OCI-LY7 (cell line): Measurements from ENCODE around the gene COL13A1. TPM values are rescaled to one million over a fixed set of nuclear protein-coding genes. Genes with fewer than 3 reads are reported as not detected.

Source experiments
- BruUV-seq: library from RNA; stranded (reverse); fragments of 400-500 nt; replicated peaks from 2 replicates; lab custom pipeline; 2021; lab: Mats Ljungman, UMichigan
- CTCF ChIA-PET: fragments of 300-600 bp; sonication (Branson Sonifier 250); formaldehyde crosslinking; loops from one replicate; lab custom pipeline; 2022; ENCODE audit warnings: antibody characterized with exemption; ENCODE audit not compliant: unreplicated experiment; lab: Charles Lee
- POLR2A ChIA-PET: fragments of 300-600 bp; sonication (Branson Sonifier 250); formaldehyde crosslinking; loops from one replicate; lab custom pipeline; 2022; ENCODE audit warnings: antibody characterized with exemption; lab: Charles Lee
- DNase-seq: peaks from one replicate; pipeline ENCODE4 v3.0.0-alpha.2; 2015; ENCODE audit warnings: low spot score
- H2AFZ ChIP-seq: fragments of 200-600 bp; sonication (generic), shearing (Covaris generic); 2 replicates; pipeline ENCODE4 v1.6.1; 2014; ENCODE audit warnings: mild to moderate bottlenecking, antibody characterized with exemption, low read length, moderate library complexity
- H3K27ac ChIP-seq: fragments of 200-600 bp; sonication (generic); 2 replicates; pipeline ENCODE4 v1.5.1; 2014; ENCODE audit warnings: mixed run types, low read depth, mild to moderate bottlenecking, moderate library complexity, low read length, inconsistent platforms; ENCODE audit not compliant: poor library complexity, severe bottlenecking
- H3K36me3 ChIP-seq: fragments of 200-600 bp; sonication (generic); 2 replicates; pipeline ENCODE4 v1.6.1; 2014; ENCODE audit warnings: mild to moderate bottlenecking, antibody characterized with exemption, low read length, moderate library complexity, mixed read lengths; ENCODE audit not compliant: insufficient read depth
- H3K4me1 ChIP-seq: fragments of 200-600 bp; sonication (generic); 2 replicates; pipeline ENCODE4 v1.5.1; 2014; ENCODE audit warnings: mild to moderate bottlenecking, low read length; ENCODE audit not compliant: insufficient read depth, poor library complexity, severe bottlenecking
- H3K4me2 ChIP-seq: fragments of 200-600 bp; sonication (generic); 2 replicates; pipeline ENCODE4 v1.6.1; 2014; ENCODE audit warnings: mild to moderate bottlenecking, low read length
- H3K4me3 ChIP-seq: fragments of 200-600 bp; sonication (generic); 2 replicates; pipeline ENCODE4 v1.5.1; 2014; ENCODE audit warnings: mild to moderate bottlenecking, low read depth, low read length; ENCODE audit not compliant: poor library complexity, severe bottlenecking
- H3K79me2 ChIP-seq: fragments of 200-600 bp; sonication (generic); 2 replicates; pipeline ENCODE4 v1.6.1; 2016; ENCODE audit warnings: low read depth, mild to moderate bottlenecking, low read length, moderate library complexity, mixed read lengths; ENCODE audit not compliant: insufficient read depth
- H3K9me2 ChIP-seq: fragments of 200-600 bp; sonication (generic); 2 replicates; pipeline ENCODE4 v1.6.1; 2016; ENCODE audit warnings: mild to moderate bottlenecking, low read length, mixed read lengths; ENCODE audit not compliant: insufficient read depth
- H3K9me3 ChIP-seq: fragments of 200-600 bp; sonication (generic); 2 replicates; pipeline ENCODE4 v1.6.1; 2014; ENCODE audit warnings: mild to moderate bottlenecking, mixed run types, low read length, mixed read lengths
- H4K20me1 ChIP-seq: fragments of 200-600 bp; sonication (generic); 2 replicates; pipeline ENCODE4 v1.6.1; 2014; ENCODE audit warnings: mild to moderate bottlenecking, antibody characterized with exemption, low read length, moderate library complexity, mixed read lengths; ENCODE audit not compliant: insufficient read depth
- EZH2phosphoT487 ChIP-seq: fragments of 200-600 bp; sonication (generic); IDR thresholded peaks from 2 replicates; pipeline ENCODE4 v1.6.1; 2018; ENCODE audit warnings: low read depth, borderline replicate concordance, mild to moderate bottlenecking, mixed run types, antibody characterized with exemption, low read length, moderate library complexity, mixed read lengths
- intact Hi-C: fragments of 100-400 bp; cut with micrococcal nuclease; formaldehyde crosslinking; loops from one replicate; pipeline ENCODE4 v1.10.0; 2022; ENCODE audit not compliant: unreplicated experiment
- total RNA-seq, 2 experiments: library from RNA; depleted of rRNA in 1 of 2; stranded (reverse); fragments of >200 nt in 1 of 2; shearing (Covaris generic) in 1 of 2; gene quantifications; 2 replicates each; pipeline ENCODE4 v1.2.3, GENCODE V29; 2014 to 2022
- TF ChIP-seq, protein P1 (sequence below): fragments of 200-600 bp; sonication (generic); conservative IDR thresholded peaks from 2 replicates; pipeline ENCODE4 v1.5.1; 2014; ENCODE audit warnings: mild to moderate bottlenecking, antibody characterized with exemption, low read length, moderate library complexity, mixed read lengths

Gene COL13A1
- total RNA-seq, 2 experiments from 2014 or later: 0.06 TPM; not detected in 1

DNA sequence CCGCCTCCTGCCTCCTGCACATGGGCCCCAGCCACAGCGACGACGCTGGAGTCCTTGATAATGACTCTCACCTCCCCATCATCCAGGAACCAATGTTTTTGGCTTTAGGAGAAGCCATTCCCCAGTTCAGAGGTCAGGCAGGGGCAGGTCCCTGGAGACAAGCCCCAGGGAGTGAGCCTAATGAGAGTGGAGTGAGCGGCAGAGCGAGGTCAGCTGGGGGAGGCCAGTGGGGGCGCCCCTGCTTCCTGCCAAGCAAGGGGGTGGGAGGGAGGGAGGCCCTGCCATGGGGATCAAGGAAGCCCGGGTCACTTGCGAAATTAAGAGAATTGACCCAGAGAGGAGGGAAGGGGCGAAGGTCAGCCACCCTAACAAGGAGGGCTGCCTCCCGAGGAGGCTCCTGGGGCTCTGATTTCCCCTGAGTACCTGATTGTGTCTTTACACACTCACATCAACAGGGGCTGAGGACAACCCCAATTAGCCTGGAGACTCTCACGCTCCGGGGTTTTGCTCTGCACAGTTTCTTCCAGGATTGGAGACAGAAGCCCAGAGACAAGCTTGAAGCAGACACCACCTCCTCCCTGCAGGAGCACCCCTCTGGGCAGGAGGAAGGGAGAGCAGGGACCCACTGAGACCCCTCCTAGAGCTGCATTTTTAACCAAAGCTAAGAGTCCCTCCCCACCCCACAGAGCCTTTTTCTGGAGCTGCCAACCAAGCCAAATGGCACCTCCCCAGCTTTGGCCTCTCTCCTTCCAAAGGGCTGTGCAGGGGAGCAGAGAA lies 112.1 kb downstream of the COL13A1 start:
- BruUV-seq: no TSS peak
- Histone ChIP-seq H3K27ac (no peak overlapping the region), H3K4me1 (no peaks in the 10 kb centered on the region), H3K4me3 (no peak overlapping the region), H3K79me2 (no peaks in the 10 kb centered on the region), H3K4me2 (no peak overlapping the region), H2AFZ (no peak overlapping the region), H3K9me3 (no peaks in the 10 kb centered on the region), H4K20me1 (no peaks in the 10 kb centered on the region), H3K9me2 (no peaks in the 10 kb centered on the region), H3K36me3 (no peaks in the 10 kb centered on the region)
- intact Hi-C loops: loop anchor here (1.0 kb wide), 1 partner anchor 269 kb away; no protein-coding TSS in a partner anchor
- ChIA-PET POLR2A (no interaction called here), CTCF (interaction anchor here (0.7 to 0.8 kb wide), 3 partner anchors 27 to 54 kb away, joined by 3 to 5 read pairs (median 4); no protein-coding TSS in a partner anchor)
- TF ChIP-seq, protein P1, sequence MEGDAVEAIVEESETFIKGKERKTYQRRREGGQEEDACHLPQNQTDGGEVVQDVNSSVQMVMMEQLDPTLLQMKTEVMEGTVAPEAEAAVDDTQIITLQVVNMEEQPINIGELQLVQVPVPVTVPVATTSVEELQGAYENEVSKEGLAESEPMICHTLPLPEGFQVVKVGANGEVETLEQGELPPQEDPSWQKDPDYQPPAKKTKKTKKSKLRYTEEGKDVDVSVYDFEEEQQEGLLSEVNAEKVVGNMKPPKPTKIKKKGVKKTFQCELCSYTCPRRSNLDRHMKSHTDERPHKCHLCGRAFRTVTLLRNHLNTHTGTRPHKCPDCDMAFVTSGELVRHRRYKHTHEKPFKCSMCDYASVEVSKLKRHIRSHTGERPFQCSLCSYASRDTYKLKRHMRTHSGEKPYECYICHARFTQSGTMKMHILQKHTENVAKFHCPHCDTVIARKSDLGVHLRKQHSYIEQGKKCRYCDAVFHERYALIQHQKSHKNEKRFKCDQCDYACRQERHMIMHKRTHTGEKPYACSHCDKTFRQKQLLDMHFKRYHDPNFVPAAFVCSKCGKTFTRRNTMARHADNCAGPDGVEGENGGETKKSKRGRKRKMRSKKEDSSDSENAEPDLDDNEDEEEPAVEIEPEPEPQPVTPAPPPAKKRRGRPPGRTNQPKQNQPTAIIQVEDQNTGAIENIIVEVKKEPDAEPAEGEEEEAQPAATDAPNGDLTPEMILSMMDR: no peak
- TF ChIP-seq EZH2phosphoT487: no peak
- no peak for DNase-seq

DNA sequence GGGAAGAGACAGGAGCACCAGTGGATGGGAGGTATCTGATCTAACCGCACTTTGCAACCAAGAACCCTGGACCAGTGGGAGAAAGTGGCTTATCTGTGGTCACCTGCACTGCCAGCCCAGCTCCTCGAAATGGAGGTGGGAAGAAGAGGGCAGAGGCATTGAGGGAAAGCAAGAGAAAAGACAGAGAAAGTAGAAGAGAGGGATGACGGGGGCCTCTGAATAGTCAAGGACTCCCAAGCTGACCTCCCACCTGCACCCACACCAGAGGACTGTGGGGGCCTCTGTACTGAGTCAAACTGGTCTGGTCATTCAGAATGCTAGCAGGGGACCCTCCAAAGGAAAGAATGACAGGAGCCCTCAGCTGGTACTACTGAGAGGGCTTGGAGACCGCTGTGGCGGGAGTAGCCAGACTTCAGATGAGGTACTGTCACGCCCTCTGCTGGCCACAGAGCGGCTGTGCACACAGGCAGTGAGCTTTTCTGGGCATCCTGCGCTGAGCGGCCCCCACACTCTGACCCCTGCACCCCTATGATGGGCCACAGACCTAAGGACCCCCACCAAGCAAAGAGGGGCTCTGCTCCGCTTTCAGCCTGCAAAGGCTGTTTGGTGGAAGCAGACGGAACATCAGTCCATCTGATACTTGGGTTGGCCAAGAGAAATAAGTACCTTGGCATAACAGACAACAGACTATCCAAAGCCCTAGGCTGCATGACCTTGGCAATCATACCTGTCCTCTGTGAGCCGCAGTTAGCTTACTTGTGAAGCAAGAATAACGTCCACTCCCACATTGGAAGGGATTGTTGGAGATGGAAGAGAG lies 112.9 kb downstream of the COL13A1 start:
- CTCF ChIA-PET: interaction anchor here (0.7 to 0.8 kb wide), 3 partner anchors 27 to 55 kb away, joined by 3 to 5 read pairs (median 4); no protein-coding TSS in a partner anchor
- Histone ChIP-seq H3K36me3 (no peaks in the 10 kb centered on the region), H2AFZ (no peak overlapping the region), H3K9me2 (no peaks in the 10 kb centered on the region), H3K4me3 (no peak overlapping the region), H3K27ac (no peak overlapping the region), H3K4me2 (no peak overlapping the region), H3K4me1 (no peaks in the 10 kb centered on the region), H4K20me1 (no peaks in the 10 kb centered on the region), H3K9me3 (no peaks in the 10 kb centered on the region), H3K79me2 (no peaks in the 10 kb centered on the region)
- POLR2A ChIA-PET: no interaction called here
- no TSS peak for BruUV-seq
- peak; percentile 69 for DNase-seq
- intact Hi-C loops: loop anchor here (1.0 kb wide), 1 partner anchor 270 kb away; no protein-coding TSS in a partner anchor
- TF ChIP-seq EZH2phosphoT487: no peak
- TF ChIP-seq, protein P1: peak; percentile 91
